NCI-H2196 (cell line): ENCODE results near the gene COL5A1.
"Not testable (repeated sequence)": the region's sequence is repeated elsewhere in the genome, so short reads cannot be mapped to it uniquely, and the experiment has no call there.

Source experiments
- DNase-seq: peaks from one replicate; lab custom pipeline; 2025; ENCODE audit not compliant: unreplicated experiment; lab: John Stamatoyannopoulos, UW

The COL5A1 gene

GRCh38 chr9:134690301-134690751, 48.7 kb downstream of the COL5A1 start:
- DNase-seq: no peak

- no peak for DNase-seq
These were observed 49.5 kb downstream of the COL5A1 start for GRCh38 chr9:134690946-134691694.

GRCh38 chr9:134691695-134692572, 50.3 kb downstream of the COL5A1 start:
- DNase-seq: no peak

- no peak for DNase-seq
These were observed 50.9 kb downstream of the COL5A1 start for GRCh38 chr9:134692573-134692860.

- no peak for DNase-seq
These were observed 51.4 kb downstream of the COL5A1 start for GRCh38 chr9:134693011-134693410.

GRCh38 chr9:134693641-134694367, 52.2 kb downstream of the COL5A1 start:
- DNase-seq: no peak

- DNase-seq: no peak
These were observed 52.7 kb downstream of the COL5A1 start for GRCh38 chr9:134694368-134694665.

DNA sequence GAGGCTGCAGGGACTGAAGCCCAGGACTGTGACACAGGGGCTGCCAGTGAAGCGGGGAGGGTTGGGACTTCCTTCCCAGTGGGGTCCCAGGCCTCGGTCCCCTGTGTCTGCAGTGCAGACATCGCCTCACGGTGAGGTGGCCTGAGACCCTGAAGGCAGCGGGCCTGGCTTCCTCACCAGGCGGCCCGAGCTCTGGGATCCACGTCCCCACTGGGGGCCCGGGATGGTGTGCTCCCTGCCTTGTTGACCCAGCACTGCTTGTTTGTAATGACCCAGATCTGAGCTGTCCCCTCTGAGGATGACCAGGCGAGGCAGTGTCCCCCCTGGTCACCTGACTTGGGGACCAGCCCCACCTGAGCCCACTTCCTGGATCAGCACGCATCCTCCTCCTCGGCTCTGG, 53.1 kb downstream of the COL5A1 start:
- DNase-seq: no peak

- DNase-seq: no peak
These were observed 53.5 kb downstream of the COL5A1 start for GRCh38 chr9:134695144-134695543.

DNA sequence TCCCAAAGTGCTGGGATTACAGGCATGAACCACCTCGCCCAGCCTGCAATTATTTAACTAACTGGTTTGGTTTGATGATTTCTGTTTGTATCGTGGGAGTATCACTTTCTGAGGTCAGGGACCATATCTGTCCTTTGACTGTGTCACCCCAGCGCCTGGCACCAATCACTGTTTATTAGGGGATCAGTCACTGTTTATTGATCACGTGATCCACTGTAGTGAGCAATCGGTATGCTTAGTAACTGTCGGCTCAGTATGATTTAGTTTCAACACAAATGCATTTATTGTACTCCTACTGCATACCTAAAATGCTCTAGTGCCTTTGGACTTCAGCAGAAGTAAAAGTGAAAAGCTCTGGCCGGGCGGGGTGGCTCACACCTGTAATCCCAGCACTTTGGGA, 54.8 kb downstream of the COL5A1 start:
- DNase-seq: no peak

- DNase-seq: no peak
These were observed 56.5 kb downstream of the COL5A1 start for GRCh38 chr9:134698111-134698510.

- DNase-seq: peak; percentile 49
These were observed 57.2 kb downstream of the COL5A1 start for GRCh38 chr9:134698587-134699342.

GRCh38 chr9:134699343-134699740, 57.7 kb downstream of the COL5A1 start:
- DNase-seq: no peak

GRCh38 chr9:134700636-134701350, 59.2 kb downstream of the COL5A1 start:
- DNase-seq: no peak

DNA sequence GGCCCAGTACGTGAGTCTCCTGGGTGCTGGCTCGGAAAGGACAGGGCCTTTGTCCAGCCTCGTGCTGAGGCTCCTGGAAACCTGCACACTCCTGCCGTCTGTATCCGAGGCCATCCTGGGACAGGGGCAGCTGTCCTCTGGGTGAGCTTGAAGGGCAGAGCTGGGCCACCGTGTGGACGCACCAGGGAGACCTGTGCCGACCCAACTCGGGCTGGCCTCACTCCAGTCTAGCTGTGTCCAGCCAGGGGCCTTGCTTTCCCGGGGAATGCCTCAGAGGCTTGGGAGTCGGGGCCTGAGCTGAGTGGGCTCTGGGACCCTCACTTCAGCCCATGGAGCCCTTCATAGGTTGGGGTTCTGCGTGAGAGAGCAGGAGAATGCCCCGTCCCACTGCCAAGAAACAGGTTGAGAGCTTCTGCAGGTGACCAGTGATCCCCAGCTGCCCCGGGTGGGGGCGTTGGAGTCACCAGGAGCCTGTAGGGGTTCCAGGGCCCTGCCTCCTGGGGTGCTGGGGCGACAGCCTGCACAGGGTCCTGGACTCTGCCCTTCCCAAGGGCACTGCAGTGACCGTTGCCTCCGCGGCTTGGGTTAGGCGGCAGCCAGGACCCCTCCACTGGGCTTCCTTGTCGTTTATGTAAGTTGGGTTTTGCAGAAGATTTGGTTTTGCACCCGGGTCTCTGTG, 60.1 kb downstream of the COL5A1 start:
- no peak for DNase-seq

GRCh38 chr9:134702291-134702690, 60.7 kb downstream of the COL5A1 start:
- DNase-seq: no peak

- not testable (repeated sequence) for DNase-seq
These were observed 62.1 kb downstream of the COL5A1 start for GRCh38 chr9:134703730-134704114.

DNA sequence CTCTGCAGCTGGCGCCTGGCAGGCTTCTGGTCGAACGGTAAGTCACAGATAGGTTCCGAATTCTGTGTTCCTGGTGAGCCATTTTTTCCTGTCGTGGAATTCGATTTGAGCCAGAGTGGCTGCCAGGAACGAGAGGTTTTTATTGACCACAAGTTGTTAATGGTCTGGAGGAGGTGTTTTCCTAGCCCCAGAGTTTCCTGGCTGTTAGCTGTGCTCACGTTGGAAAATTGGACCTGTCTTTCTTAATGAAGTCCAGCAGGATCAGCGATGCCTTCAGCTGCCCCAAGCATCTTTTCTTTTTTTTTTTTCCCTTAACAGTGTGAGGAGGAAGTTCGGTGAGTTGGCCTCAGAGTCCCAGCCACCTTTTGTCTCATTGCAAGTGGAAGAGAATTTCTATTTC, 62.9 kb downstream of the COL5A1 start:
- DNase-seq: no peak

DNA sequence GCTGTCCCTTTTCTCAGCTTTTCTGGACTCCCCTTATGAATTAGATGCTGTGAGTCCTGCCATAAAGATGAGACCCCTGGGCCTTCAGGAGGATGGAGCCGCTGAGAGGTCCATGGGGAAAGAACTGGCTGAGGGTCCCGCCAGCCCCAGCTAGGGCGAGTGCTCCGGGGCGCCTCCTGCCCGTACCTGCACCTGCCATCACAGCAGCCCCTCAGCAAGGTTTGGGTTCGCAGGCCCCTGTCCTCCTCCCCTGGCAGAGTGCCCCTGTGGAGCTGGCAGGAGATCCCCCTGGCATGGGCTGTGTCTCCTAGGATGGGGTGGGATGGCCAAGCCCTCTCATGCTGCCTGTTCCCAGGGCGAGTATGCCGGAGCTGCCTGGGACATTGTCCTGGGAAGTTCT, 64.2 kb downstream of the COL5A1 start:
- DNase-seq: no peak

GRCh38 chr9:134706522-134706921, 64.9 kb downstream of the COL5A1 start:
- no peak for DNase-seq
